ENCODE data around the gene SLC38A3. TPM values are rescaled to one million over a fixed set of nuclear protein-coding genes. Genes with fewer than 3 reads are reported as not detected.

SLC38A3 gene
- total and polyA plus RNA-seq, 2 donors (not counting 1 experiment from before 2014, with no cell fraction given): not detected

DNA sequence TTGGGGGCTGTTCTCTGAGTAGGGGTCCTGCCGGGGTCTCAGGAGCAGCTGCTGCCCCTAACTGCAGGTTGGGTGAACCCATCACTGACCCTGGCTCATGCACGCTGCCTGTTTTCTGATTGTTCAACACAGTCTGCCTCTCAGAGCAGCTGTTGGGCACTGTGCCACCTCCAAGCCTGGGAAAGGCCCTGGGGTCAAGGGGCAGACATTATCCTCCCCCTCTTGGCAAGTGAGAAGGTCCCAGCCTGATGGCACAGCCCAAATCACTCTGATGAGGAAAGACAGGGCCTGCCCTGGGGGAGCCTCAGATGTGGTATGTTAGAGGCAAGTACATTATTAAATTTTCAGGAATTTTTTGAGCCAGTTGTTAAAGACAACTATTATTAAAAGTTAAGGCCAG lies 27.7 kb upstream of the SLC38A3 start:
- Mint-ChIP-seq H3K9me3 (ENCODE audit: insufficient read depth) (no peaks in the 10 kb centered on the region), H3K4me1 (peaks cover 2% of the 10 kb centered on the region), H3K27ac (no peak overlapping the region), H3K27me3 (no peaks in the 10 kb centered on the region), H3K4me3 (no peak overlapping the region)
- intact Hi-C loops (cut with micrococcal nuclease): no loop called here
- H3K4me3 ChIP-seq (ENCODE audit: control extremely low read depth in 1 of 5, extremely low read depth in 1 of 5, insufficient read depth in 1 of 5, low read depth in 2 of 5, low read length in 4 of 5): no peak overlapping the region
- H3K27ac ChIP-seq (ENCODE audit: low read length in 2 of 2): no peak overlapping the region
- DNase-seq (no peak), ATAC-seq (ENCODE audit: low read depth) (no peak)
- H3K36me3 ChIP-seq (replicated peaks in 1 of 2; ENCODE audit: control extremely low read depth in 1 of 2, control insufficient read depth in 1 of 2, extremely low read depth in 1 of 2, insufficient read depth in 2 of 2, low read length in 1 of 2): no peaks in the 10 kb centered on the region
- 100% methylated on average over 2 of the region's 2 CpGs for WGBS (ENCODE audit: insufficient coverage)
- H3K79me2 ChIP-seq (ENCODE audit: control insufficient read depth, insufficient read depth, low read length): no peaks in the 10 kb centered on the region
- H3K9ac ChIP-seq (ENCODE audit: low read length): no peak overlapping the region
- no peaks in the 10 kb centered on the region for H3K9me3 ChIP-seq (ENCODE audit: control extremely low read depth in 1 of 3, control insufficient read depth in 2 of 3, insufficient read depth in 1 of 3, low read length in 2 of 3)
- TF ChIP-seq EZH2 (IDR thresholded peaks at IDR 0.05; ENCODE audit: borderline replicate concordance, insufficient read depth, low read depth, low read length, poor library complexity, severe bottlenecking): no peak
- TF ChIP-seq, protein P1, sequence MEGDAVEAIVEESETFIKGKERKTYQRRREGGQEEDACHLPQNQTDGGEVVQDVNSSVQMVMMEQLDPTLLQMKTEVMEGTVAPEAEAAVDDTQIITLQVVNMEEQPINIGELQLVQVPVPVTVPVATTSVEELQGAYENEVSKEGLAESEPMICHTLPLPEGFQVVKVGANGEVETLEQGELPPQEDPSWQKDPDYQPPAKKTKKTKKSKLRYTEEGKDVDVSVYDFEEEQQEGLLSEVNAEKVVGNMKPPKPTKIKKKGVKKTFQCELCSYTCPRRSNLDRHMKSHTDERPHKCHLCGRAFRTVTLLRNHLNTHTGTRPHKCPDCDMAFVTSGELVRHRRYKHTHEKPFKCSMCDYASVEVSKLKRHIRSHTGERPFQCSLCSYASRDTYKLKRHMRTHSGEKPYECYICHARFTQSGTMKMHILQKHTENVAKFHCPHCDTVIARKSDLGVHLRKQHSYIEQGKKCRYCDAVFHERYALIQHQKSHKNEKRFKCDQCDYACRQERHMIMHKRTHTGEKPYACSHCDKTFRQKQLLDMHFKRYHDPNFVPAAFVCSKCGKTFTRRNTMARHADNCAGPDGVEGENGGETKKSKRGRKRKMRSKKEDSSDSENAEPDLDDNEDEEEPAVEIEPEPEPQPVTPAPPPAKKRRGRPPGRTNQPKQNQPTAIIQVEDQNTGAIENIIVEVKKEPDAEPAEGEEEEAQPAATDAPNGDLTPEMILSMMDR (IDR thresholded peaks at IDR 0.05): no peak
- CTCF ChIA-PET: no interaction called here
- H3K27me3 ChIP-seq (replicated peaks in 1 of 4; ENCODE audit: control extremely low read depth in 1 of 4, control insufficient read depth in 3 of 4, insufficient read depth in 4 of 4, low read length in 3 of 4): no peaks in the 10 kb centered on the region
- no peaks in the 10 kb centered on the region for H4K20me1 ChIP-seq (ENCODE audit: control insufficient read depth, insufficient read depth, low read length, poor library complexity, severe bottlenecking)
- no peaks in the 10 kb centered on the region for H3K4me1 ChIP-seq (ENCODE audit: control insufficient read depth in 2 of 2, insufficient read depth in 2 of 2, low read length in 2 of 2)
- H2AFZ ChIP-seq (ENCODE audit: insufficient read depth, low read depth, low read length, poor library complexity, severe bottlenecking): no peak overlapping the region
- H3K4me2 ChIP-seq (replicated peaks; ENCODE audit: low read depth, low read length, poor library complexity, severe bottlenecking): no peak overlapping the region
- POLR2A ChIA-PET: no interaction called here

DNA sequence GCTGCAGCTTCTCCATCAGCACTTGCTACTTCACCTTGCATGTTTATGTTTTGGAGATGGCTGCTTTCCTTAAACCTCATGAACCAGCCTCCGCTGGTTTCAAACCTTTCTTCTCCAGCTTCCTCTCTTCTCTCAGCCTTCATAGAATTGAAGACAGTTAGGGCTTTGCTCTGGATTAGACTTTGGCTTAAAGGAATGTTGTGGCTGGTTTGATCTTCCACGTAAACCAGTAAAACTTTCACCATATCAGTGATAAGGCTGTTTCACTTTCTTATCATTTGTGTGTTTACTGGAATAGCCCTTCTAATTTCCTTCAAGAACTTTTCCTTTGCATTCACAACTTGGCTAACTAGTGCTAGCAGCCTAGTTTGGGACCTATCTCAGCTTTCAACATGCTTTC lies 25.4 kb upstream of the SLC38A3 start:
- Mint-ChIP-seq H3K27me3 (no peaks in the 10 kb centered on the region), H3K27ac (no peak overlapping the region), H3K9me3 (ENCODE audit: insufficient read depth) (no peaks in the 10 kb centered on the region), H3K4me1 (no peaks in the 10 kb centered on the region), H3K4me3 (no peak overlapping the region)
- no CpG with 5 or more reads among the region's 2 CpGs for WGBS (ENCODE audit: insufficient coverage)
- ATAC-seq (ENCODE audit: low read depth) (no peak), DNase-seq (no peak)
- H3K27me3 ChIP-seq (replicated peaks in 1 of 4; ENCODE audit: control extremely low read depth in 1 of 4, control insufficient read depth in 3 of 4, insufficient read depth in 4 of 4, low read length in 3 of 4): no peaks in the 10 kb centered on the region
- no peak overlapping the region for H3K4me3 ChIP-seq (ENCODE audit: control extremely low read depth in 1 of 5, extremely low read depth in 1 of 5, insufficient read depth in 1 of 5, low read depth in 2 of 5, low read length in 4 of 5)
- no peaks in the 10 kb centered on the region for H4K20me1 ChIP-seq (ENCODE audit: control insufficient read depth, insufficient read depth, low read length, poor library complexity, severe bottlenecking)
- no peaks in the 10 kb centered on the region for H3K9me3 ChIP-seq (ENCODE audit: control extremely low read depth in 1 of 3, control insufficient read depth in 2 of 3, insufficient read depth in 1 of 3, low read length in 2 of 3)
- no peak overlapping the region for H3K4me2 ChIP-seq (replicated peaks; ENCODE audit: low read depth, low read length, poor library complexity, severe bottlenecking)
- intact Hi-C loops (cut with micrococcal nuclease): no loop called here
- H3K27ac ChIP-seq (ENCODE audit: low read length in 2 of 2): no peak overlapping the region
- no peaks in the 10 kb centered on the region for H3K4me1 ChIP-seq (ENCODE audit: control insufficient read depth in 2 of 2, insufficient read depth in 2 of 2, low read length in 2 of 2)
- ChIA-PET POLR2A (interaction anchor here (0.5 kb wide), 1 partner anchor 1691 kb away, joined by 10 read pairs; no protein-coding TSS in a partner anchor), CTCF (interaction anchor here (0.6 to 1.3 kb wide), 4 partner anchors 60 to 456 kb away, joined by 3 read pairs; partner anchors contain the start of gene GMPPB)
- no peak overlapping the region for H2AFZ ChIP-seq (ENCODE audit: insufficient read depth, low read depth, low read length, poor library complexity, severe bottlenecking)
- no peak overlapping the region for H3K9ac ChIP-seq (ENCODE audit: low read length)
- TF ChIP-seq, protein P1 (IDR thresholded peaks at IDR 0.05): no peak
- TF ChIP-seq EZH2 (IDR thresholded peaks at IDR 0.05; ENCODE audit: borderline replicate concordance, insufficient read depth, low read depth, low read length, poor library complexity, severe bottlenecking): no peak
- H3K36me3 ChIP-seq (replicated peaks in 1 of 2; ENCODE audit: control extremely low read depth in 1 of 2, control insufficient read depth in 1 of 2, extremely low read depth in 1 of 2, insufficient read depth in 2 of 2, low read length in 1 of 2): no peaks in the 10 kb centered on the region
- no peaks in the 10 kb centered on the region for H3K79me2 ChIP-seq (ENCODE audit: control insufficient read depth, insufficient read depth, low read length)

All from B cell (primary cell).